Activated CD4-positive, alpha-beta T cell treated with anti-CD3 and anti-CD28 coated beads, Interleukin-2, amount 10 ng/mL, durations not matched to agents 7 days and 5 days (primary cell): Measurements from ENCODE around the gene ADAM10. TPM values are rescaled to one million over a fixed set of nuclear protein-coding genes. Genes with fewer than 3 reads are reported as not detected.
"Not testable (repeated sequence)": the region's sequence is repeated elsewhere in the genome, so short reads cannot be mapped to it uniquely, and the experiment has no call there.

Experiments
- CTCF ChIA-PET: fragments of 350-600 bp; sonication (Branson Sonifier 250); formaldehyde crosslinking; loops from one replicate; lab custom pipeline; 2021; ENCODE audit warnings: antibody characterized with exemption; lab: Charles Lee
- POLR2A ChIA-PET: fragments of 350-600 bp; sonication (Branson Sonifier 250); formaldehyde crosslinking; loops from one replicate; lab custom pipeline; 2021; ENCODE audit warnings: antibody characterized with exemption; lab: Charles Lee
- DNase-seq: peaks from one replicate; pipeline ENCODE4 v3.0.0-alpha.2; 2020
- H3K27ac Mint-ChIP-seq: one replicate; pipeline ENCODE4 v1.8.0; 2021; ENCODE audit warnings: mild to moderate bottlenecking, moderate library complexity, mixed read lengths
- H3K27me3 Mint-ChIP-seq: one replicate; pipeline ENCODE4 v1.8.0; 2021; ENCODE audit warnings: mixed read lengths
- H3K36me3 Mint-ChIP-seq: one replicate; pipeline ENCODE4 v1.8.0; 2021; ENCODE audit warnings: low read depth, mixed read lengths
- H3K4me1 Mint-ChIP-seq: one replicate; pipeline ENCODE4 v1.8.0; 2021; ENCODE audit warnings: mixed read lengths
- H3K4me3 Mint-ChIP-seq: one replicate; pipeline ENCODE4 v1.8.0; 2021; ENCODE audit warnings: mild to moderate bottlenecking, moderate library complexity, mixed read lengths
- H3K9me3 Mint-ChIP-seq: one replicate; pipeline ENCODE4 v1.8.0; 2021; ENCODE audit warnings: mixed read lengths
- total RNA-seq, 2 experiments: library from RNA; stranded (reverse); gene quantifications; one replicate each; pipeline ENCODE4 v1.2.3, GENCODE V29; 2021

Gene ADAM10
- total RNA-seq, 2 experiments from 2014 or later, result 140 to 170 TPM

- peak; percentile 95 for DNase-seq
- Mint-ChIP-seq H3K4me3 (no peak within 1 kb of the TSS), H3K36me3 (peaks cover 4% of the 10 kb centered on the region), H3K4me1 (peaks cover 22% of the 10 kb centered on the region), H3K27me3 (no peaks in the 10 kb centered on the region), H3K9me3 (no peaks in the 10 kb centered on the region), H3K27ac (peak within 1 kb of the TSS; percentile 94)
- ChIA-PET POLR2A (interaction anchor here (0.8 to 2.3 kb wide), 3 partner anchors 21 to 161 kb away, joined by 3 to 16 read pairs (median 3); partner anchors contain the start of gene ADAM10), CTCF (interaction anchor here (0.5 to 2.2 kb wide), 27 partner anchors 10 to 543 kb away, joined by 3 to 13 read pairs (median 5); partner anchors contain the start of gene ADAM10)
Measured at GRCh38 chr15:58770857-58771620, 21.5 kb upstream of the ADAM10 start, which contains the start of gene MINDY2. TSS of gene MINDY2 (plus strand) at chr15:58771302. CDS start at chr15:58771396, 94 bp downstream.

- no peak overlapping the region for H3K4me3 Mint-ChIP-seq
Measured at GRCh38 chr15:58770519-58770856, 21.0 kb upstream of the ADAM10 start.

DNA sequence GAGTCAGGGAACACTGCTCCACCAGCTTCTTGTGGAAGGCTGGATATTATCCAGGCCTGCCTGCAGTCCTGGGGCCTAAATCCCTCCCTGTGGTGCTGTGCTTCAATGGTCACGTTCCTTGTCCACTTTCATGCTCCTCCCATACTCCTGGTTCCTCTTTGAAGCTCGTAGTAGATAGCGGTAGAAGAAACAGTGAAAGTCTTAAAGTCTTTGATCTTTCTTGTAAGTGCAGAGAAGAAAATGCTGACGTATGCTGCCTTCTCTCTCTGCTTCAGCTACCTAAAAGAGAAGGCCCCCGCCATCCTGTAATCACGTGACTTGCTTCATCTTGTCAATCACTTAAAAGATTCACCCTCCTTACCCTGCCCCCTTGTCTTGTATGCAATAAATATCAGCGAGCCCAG lies 19.1 kb upstream of the ADAM10 start:
- peaks cover 11% of the 10 kb centered on the region for H3K9me3 Mint-ChIP-seq
- H3K27ac Mint-ChIP-seq, POLR2A ChIA-PET, H3K4me3 Mint-ChIP-seq, H3K27me3 Mint-ChIP-seq, H3K36me3 Mint-ChIP-seq, DNase-seq: not testable (repeated sequence)
- peaks cover 22% of the 10 kb centered on the region for H3K4me1 Mint-ChIP-seq
- CTCF ChIA-PET, result interaction anchor here (1.1 to 1.9 kb wide), 3 partner anchors 11 to 506 kb away, joined by 3 read pairs; no protein-coding TSS in a partner anchor

More at GRCh38 chr15:58770519-58770856, 21.0 kb upstream of the ADAM10 start:
- CTCF ChIA-PET, result interaction anchor here (0.5 to 2.2 kb wide), 27 partner anchors 9 to 542 kb away, joined by 3 to 13 read pairs (median 5); partner anchors contain the start of gene ADAM10
- peak; percentile 40 for DNase-seq
- H3K9me3 Mint-ChIP-seq, result peaks cover 3% of the 10 kb centered on the region
- POLR2A ChIA-PET, result interaction anchor here (0.8 to 2.3 kb wide), 3 partner anchors 20 to 162 kb away, joined by 3 to 16 read pairs (median 3); partner anchors contain the start of gene ADAM10
- H3K36me3 Mint-ChIP-seq, result peaks cover 4% of the 10 kb centered on the region
- peak overlapping the region; percentile 94 for H3K27ac Mint-ChIP-seq
- peaks cover 22% of the 10 kb centered on the region for H3K4me1 Mint-ChIP-seq
- peaks cover 2% of the 10 kb centered on the region for H3K27me3 Mint-ChIP-seq

- CTCF ChIA-PET, result interaction anchor here (1.2 kb wide), 1 partner anchor 505 kb away, joined by 4 read pairs; no protein-coding TSS in a partner anchor
- no peak overlapping the region for H3K4me3 Mint-ChIP-seq
- DNase-seq, result no peak
- H3K9me3 Mint-ChIP-seq, result peaks cover 13% of the 10 kb centered on the region
- H3K4me1 Mint-ChIP-seq, result peaks cover 16% of the 10 kb centered on the region
- peaks cover 9% of the 10 kb centered on the region for H3K27me3 Mint-ChIP-seq
- peaks cover 4% of the 10 kb centered on the region for H3K36me3 Mint-ChIP-seq
- no peak overlapping the region for H3K27ac Mint-ChIP-seq
- POLR2A ChIA-PET, result no interaction called here
Measured at GRCh38 chr15:58766290-58766689, 16.8 kb upstream of the ADAM10 start.

DNA sequence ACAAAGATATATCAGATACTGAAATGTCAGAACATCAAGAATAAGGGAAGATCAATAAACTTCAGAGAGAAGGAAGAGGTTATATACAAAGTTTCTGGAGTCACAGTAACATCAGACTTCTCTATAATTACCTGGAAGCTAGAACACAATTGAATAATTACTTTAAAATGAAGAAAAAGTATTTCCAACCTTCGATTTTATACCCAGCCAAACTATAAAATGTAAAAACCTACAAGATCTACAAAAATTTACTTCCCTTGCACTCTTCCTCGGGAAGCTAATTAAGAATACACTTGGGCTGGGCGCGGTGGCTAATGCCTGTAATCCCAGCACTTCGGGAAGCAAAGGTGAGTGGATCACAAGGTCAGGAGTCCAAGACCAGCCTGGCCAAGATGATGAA lies 15.0 kb upstream of the ADAM10 start:
- ChIA-PET CTCF (interaction anchor here (1.1 kb wide), 1 partner anchor 14 kb away, joined by 3 read pairs; no protein-coding TSS in a partner anchor), POLR2A (interaction anchor here (0.6 kb wide), 1 partner anchor 179 kb away, joined by 3 read pairs; no protein-coding TSS in a partner anchor)
- no peak overlapping the region for H3K4me3 Mint-ChIP-seq
- peaks cover 13% of the 10 kb centered on the region for H3K9me3 Mint-ChIP-seq
- no peak for DNase-seq
- no peak overlapping the region for H3K27ac Mint-ChIP-seq
- peaks cover 4% of the 10 kb centered on the region for H3K36me3 Mint-ChIP-seq
- H3K4me1 Mint-ChIP-seq, result peaks cover 6% of the 10 kb centered on the region
- H3K27me3 Mint-ChIP-seq, result peaks cover 9% of the 10 kb centered on the region

- DNase-seq, result no peak
- Mint-ChIP-seq H3K9me3 (peaks cover 13% of the 10 kb centered on the region), H3K4me3 (no peak overlapping the region), H3K27ac (no peak overlapping the region), H3K27me3 (peaks cover 9% of the 10 kb centered on the region), H3K4me1 (no peaks in the 10 kb centered on the region), H3K36me3 (peaks cover 4% of the 10 kb centered on the region)
- CTCF ChIA-PET, result interaction anchor here (0.7 kb wide), 1 partner anchor 227 kb away, joined by 3 read pairs; no protein-coding TSS in a partner anchor
- POLR2A ChIA-PET, result no interaction called here
Measured at GRCh38 chr15:58762731-58763130, 13.2 kb upstream of the ADAM10 start.

GRCh38 chr15:58762285-58762684 lies 12.8 kb upstream of the ADAM10 start:
- POLR2A ChIA-PET, result no interaction called here
- Mint-ChIP-seq H3K9me3 (peaks cover 13% of the 10 kb centered on the region), H3K27me3 (peaks cover 9% of the 10 kb centered on the region), H3K4me3 (no peak overlapping the region), H3K4me1 (no peaks in the 10 kb centered on the region), H3K36me3 (peaks cover 4% of the 10 kb centered on the region), H3K27ac (no peak overlapping the region)
- CTCF ChIA-PET, result interaction anchor here (0.7 to 2.1 kb wide), 3 partner anchors 8 to 227 kb away, joined by 3 to 13 read pairs (median 4); partner anchors contain the start of gene MINDY2
- DNase-seq, result no peak

DNA sequence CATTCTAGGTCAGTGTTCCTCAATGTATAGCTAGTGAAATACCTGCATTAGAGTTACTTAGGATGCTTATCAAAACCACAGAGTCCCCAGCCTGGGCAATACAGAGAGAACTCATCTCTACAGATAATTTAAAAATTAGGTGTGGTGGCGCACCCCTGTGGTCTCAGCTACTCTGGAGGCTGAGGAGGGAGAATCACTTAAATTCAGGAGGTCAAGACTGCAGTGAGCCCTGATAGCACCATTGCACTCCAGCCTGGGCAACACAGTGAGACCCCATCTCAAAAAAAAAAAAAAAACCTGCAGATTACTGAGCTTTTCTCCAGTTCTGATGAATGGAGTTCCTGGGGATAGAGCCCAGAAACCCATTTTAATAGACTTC lies 11.5 kb upstream of the ADAM10 start:
- Mint-ChIP-seq H3K27me3 (peaks cover 9% of the 10 kb centered on the region), H3K4me3 (no peak overlapping the region), H3K36me3 (peaks cover 4% of the 10 kb centered on the region), H3K4me1 (no peaks in the 10 kb centered on the region), H3K9me3 (peaks cover 13% of the 10 kb centered on the region), H3K27ac (no peak overlapping the region)
- DNase-seq, result peak; percentile 33
- POLR2A ChIA-PET, result no interaction called here
- CTCF ChIA-PET, result interaction anchor here (0.6 to 2.7 kb wide), 8 partner anchors 9 to 493 kb away, joined by 3 to 13 read pairs (median 4); partner anchors contain the start of genes ADAM10 and MINDY2

- Mint-ChIP-seq H3K27me3 (peaks cover 7% of the 10 kb centered on the region), H3K27ac (no peak overlapping the region), H3K36me3 (peaks cover 4% of the 10 kb centered on the region), H3K9me3 (peaks cover 11% of the 10 kb centered on the region), H3K4me1 (no peaks in the 10 kb centered on the region), H3K4me3 (no peak overlapping the region)
- POLR2A ChIA-PET, result no interaction called here
- CTCF ChIA-PET, result interaction anchor here (0.7 to 2.7 kb wide), 9 partner anchors 10 to 731 kb away, joined by 3 to 13 read pairs (median 4); partner anchors contain the start of genes ADAM10 and MINDY2
- no peak for DNase-seq
Measured at GRCh38 chr15:58760385-58761009, 11.0 kb upstream of the ADAM10 start.

DNA sequence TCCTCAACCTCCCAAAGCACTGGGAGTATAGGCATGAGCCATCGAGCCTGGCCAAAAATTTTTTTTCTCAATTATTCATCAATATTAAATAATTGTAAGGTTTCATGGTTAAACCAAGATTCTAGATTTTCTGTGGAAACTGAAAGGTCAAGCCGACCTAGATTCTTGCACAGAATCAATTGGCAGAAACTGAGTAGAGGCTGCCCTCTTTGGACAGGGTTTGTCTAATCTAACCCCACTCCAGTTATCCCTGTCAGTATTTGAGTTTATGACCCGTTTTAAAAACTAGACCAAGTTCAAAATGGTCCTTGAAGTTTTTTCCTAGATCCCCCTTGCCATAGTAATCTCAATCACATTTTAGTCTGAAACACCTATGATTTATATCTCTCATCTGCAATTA lies 8.6 kb upstream of the ADAM10 start:
- ChIA-PET CTCF (interaction anchor here (0.7 to 2.7 kb wide), 4 partner anchors 7 to 830 kb away, joined by 3 to 11 read pairs (median 4); partner anchors contain the start of gene ADAM10), POLR2A (no interaction called here)
- H3K36me3 Mint-ChIP-seq, result no peaks in the 10 kb centered on the region

DNA sequence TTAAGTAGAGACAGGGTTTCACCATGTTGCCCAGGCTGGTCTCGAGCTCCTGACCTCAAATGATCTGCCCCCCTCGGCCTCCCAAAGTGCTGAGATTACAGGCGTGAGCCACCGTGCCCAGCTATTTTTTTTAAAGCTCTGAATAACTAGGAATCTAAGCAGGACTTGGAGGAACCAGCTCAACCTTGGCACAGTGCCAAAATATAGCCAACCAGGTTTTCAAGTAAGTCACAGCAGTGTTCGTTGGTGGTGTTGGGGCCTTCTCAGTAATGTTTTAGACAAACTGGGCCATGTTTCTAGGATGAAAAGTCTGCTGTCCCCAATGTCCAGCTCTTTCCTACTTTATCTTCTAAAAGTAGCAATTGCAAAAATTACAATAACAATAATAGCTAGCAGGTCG lies 6.4 kb upstream of the ADAM10 start:
- Mint-ChIP-seq H3K4me3 (no peak overlapping the region), H3K27me3 (no peaks in the 10 kb centered on the region), H3K27ac (no peak overlapping the region), H3K4me1 (peaks cover 5% of the 10 kb centered on the region), H3K36me3 (no peaks in the 10 kb centered on the region), H3K9me3 (no peaks in the 10 kb centered on the region)
- ChIA-PET POLR2A (interaction anchor here (0.7 kb wide), 1 partner anchor 265 kb away, joined by 6 read pairs; no protein-coding TSS in a partner anchor), CTCF (interaction anchor here (1.0 kb wide), 1 partner anchor 15 kb away, joined by 6 read pairs; the partner anchor contains the start of gene MINDY2)
- DNase-seq, result no peak

More for the DNA sequence above, 8.6 kb upstream of the ADAM10 start:
- no peaks in the 10 kb centered on the region for H3K4me1 Mint-ChIP-seq
- peaks cover 2% of the 10 kb centered on the region for H3K9me3 Mint-ChIP-seq
- no peak overlapping the region for H3K27ac Mint-ChIP-seq
- no peak overlapping the region for H3K4me3 Mint-ChIP-seq
- no peak for DNase-seq
- peaks cover 5% of the 10 kb centered on the region for H3K27me3 Mint-ChIP-seq

GRCh38 chr15:58755350-58755749 lies 5.8 kb upstream of the ADAM10 start:
- H3K27ac Mint-ChIP-seq, result no peak overlapping the region
- POLR2A ChIA-PET, result interaction anchor here (0.7 kb wide), 1 partner anchor 264 kb away, joined by 6 read pairs; no protein-coding TSS in a partner anchor
- CTCF ChIA-PET, result interaction anchor here (0.6 to 1.0 kb wide), 2 partner anchors 16 to 420 kb away, joined by 3 to 6 read pairs; partner anchors contain the start of gene MINDY2

More at GRCh38 chr15:58755350-58755749, 5.8 kb upstream of the ADAM10 start:
- no peaks in the 10 kb centered on the region for H3K9me3 Mint-ChIP-seq
- peaks cover 10% of the 10 kb centered on the region for H3K4me1 Mint-ChIP-seq
- no peak for DNase-seq
- no peak overlapping the region for H3K4me3 Mint-ChIP-seq
- no peaks in the 10 kb centered on the region for H3K36me3 Mint-ChIP-seq
- no peaks in the 10 kb centered on the region for H3K27me3 Mint-ChIP-seq
